ENCODE data around the gene SESN1.

- TF ChIP-seq EZH2 (optimal IDR thresholded peaks at IDR 0.05; ENCODE audit: low read depth, low read length): no peak
- TF ChIP-seq, protein P1, sequence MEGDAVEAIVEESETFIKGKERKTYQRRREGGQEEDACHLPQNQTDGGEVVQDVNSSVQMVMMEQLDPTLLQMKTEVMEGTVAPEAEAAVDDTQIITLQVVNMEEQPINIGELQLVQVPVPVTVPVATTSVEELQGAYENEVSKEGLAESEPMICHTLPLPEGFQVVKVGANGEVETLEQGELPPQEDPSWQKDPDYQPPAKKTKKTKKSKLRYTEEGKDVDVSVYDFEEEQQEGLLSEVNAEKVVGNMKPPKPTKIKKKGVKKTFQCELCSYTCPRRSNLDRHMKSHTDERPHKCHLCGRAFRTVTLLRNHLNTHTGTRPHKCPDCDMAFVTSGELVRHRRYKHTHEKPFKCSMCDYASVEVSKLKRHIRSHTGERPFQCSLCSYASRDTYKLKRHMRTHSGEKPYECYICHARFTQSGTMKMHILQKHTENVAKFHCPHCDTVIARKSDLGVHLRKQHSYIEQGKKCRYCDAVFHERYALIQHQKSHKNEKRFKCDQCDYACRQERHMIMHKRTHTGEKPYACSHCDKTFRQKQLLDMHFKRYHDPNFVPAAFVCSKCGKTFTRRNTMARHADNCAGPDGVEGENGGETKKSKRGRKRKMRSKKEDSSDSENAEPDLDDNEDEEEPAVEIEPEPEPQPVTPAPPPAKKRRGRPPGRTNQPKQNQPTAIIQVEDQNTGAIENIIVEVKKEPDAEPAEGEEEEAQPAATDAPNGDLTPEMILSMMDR (IDR thresholded peaks at IDR 0.05; ENCODE audit: low read length): no peak
Observed at GRCh38 chr6:109071125-109071917, 23.3 kb downstream of the SESN1 start.
